ENCODE measurements around the gene PCDHGA10.
"Not testable (repeated sequence)": the region's sequence is repeated elsewhere in the genome, so short reads cannot be mapped to it uniquely, and the experiment has no call there.

Gene PCDHGA10

DNA sequence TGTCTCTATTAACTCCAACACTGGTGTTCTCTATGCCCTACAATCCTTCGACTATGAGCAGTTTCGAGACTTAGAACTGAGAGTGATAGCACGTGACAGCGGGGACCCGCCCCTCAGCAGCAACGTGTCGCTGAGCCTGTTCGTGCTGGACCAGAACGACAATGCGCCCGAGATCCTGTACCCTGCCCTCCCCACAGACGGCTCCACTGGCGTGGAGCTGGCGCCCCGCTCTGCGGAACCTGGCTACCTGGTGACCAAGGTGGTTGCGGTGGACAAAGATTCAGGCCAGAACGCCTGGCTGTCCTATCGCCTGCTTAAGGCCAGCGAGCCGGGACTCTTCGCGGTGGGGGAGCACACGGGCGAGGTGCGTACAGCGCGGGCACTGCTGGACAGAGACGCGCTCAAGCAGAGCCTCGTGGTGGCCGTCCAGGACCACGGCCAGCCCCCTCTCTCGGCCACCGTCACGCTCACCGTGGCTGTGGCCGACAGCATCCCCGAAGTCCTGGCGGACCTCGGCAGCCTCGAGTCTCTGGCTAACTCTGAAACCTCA is 10.0 kb downstream of the PCDHGA10 start:
- no peak for DNase-seq

DNA sequence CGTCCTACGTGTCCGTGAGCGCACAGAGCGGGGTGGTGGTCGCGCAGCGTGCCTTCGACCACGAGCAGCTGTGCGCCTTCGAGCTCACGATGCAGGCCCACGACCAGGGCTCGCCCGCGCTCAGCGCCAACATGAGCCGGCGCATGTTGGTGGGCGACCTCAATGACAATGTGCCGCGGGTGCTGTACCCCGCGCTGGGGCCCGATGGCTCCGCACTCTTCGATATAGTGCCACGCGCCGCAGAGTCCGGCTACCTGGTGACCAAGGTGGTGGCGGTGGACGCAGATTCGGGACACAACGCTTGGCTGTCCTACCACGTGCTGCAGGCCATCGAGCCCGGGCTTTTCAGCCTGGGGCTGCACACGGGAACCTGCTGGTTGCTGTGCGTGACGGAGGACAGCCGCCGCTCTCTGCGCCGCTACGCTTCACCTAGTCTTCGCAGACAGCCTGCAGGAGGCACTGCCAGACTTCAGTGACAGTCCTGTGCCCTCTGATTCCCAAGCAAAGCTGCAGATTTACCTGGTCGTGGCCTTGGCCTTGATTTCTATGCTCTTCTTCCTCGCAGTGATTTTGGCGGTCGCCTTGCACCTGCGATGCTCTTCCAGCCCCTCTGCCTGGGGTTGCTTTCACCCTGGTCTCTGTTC is 15.1 kb downstream of the PCDHGA10 start:
- DNase-seq, result no peak

DNA sequence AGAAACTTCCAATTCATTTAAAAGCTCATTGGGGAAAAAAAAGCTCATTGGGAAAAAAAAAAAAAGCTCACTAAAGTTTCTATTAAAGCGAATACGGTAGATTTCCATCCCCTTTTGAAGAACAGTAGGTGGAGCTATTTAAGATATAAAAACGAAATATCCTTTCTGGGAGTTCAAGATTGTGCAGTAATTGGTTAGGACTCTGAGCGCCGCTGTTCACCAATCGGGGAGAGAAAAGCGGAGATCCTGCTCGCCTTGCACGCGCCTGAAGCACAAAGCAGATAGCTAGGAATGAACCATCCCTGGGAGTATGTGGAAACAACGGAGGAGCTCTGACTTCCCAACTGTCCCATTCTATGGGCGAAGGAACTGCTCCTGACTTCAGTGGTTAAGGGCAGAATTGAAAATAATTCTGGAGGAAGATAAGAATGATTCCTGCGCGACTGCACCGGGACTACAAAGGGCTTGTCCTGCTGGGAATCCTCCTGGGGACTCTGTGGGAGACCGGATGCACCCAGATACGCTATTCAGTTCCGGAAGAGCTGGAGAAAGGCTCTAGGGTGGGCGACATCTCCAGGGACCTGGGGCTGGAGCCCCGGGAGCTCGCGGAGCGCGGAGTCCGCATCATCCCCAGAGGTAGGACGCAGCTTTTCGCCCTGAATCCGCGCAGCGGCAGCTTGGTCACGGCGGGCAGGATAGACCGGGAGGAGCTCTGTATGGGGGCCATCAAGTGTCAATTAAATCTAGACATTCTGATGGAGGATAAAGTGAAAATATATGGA is 17.7 kb downstream of the PCDHGA10 start, which contains the start of gene PCDHGA12:
TSS of gene PCDHGA12 (plus strand) at position 176 of the 782 bp plus-strand sequence. CDS start at position 429, 253 bp downstream.
- no peak for DNase-seq

DNA sequence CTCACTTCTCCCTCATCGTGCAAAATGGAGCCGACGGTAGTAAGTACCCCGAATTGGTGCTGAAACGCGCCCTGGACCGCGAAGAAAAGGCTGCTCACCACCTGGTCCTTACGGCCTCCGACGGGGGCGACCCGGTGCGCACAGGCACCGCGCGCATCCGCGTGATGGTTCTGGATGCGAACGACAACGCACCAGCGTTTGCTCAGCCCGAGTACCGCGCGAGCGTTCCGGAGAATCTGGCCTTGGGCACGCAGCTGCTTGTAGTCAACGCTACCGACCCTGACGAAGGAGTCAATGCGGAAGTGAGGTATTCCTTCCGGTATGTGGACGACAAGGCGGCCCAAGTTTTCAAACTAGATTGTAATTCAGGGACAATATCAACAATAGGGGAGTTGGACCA is 18.5 kb downstream of the PCDHGA10 start:
- DNase-seq, result no peak

DNA sequence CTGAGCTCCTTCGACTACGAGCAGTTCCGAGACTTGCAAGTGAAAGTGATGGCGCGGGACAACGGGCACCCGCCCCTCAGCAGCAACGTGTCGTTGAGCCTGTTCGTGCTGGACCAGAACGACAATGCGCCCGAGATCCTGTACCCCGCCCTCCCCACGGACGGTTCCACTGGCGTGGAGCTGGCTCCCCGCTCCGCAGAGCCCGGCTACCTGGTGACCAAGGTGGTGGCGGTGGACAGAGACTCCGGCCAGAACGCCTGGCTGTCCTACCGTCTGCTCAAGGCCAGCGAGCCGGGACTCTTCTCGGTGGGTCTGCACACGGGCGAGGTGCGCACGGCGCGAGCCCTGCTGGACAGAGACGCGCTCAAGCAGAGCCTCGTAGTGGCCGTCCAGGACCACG is 19.5 kb downstream of the PCDHGA10 start:
- DNase-seq, result not testable (repeated sequence)

DNA sequence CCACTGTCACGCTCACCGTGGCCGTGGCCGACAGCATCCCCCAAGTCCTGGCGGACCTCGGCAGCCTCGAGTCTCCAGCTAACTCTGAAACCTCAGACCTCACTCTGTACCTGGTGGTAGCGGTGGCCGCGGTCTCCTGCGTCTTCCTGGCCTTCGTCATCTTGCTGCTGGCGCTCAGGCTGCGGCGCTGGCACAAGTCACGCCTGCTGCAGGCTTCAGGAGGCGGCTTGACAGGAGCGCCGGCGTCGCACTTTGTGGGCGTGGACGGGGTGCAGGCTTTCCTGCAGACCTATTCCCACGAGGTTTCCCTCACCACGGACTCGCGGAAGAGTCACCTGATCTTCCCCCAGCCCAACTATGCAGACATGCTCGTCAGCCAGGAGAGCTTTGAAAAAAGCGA is 19.9 kb downstream of the PCDHGA10 start:
- not testable (repeated sequence) for DNase-seq

DNA sequence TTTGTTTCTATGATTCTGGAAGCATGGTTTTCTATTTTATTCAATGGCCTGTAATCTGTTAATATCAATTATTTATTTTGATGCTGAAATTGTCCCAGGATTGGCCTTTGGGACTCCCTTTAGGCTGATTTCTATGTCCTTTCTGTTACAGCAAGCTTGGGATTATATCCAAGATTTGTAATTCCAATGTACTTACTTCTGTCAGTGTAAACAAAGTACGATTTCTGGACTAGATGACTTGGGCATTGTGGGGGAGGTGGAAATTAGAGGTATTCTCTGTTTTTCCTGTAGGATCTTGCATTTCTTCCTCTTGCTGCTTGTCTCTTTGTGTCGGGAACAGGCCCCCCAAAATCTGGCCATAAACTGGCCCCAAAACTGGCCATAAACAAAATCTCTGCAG is 21.2 kb downstream of the PCDHGA10 start:
- no peak for DNase-seq

DNA sequence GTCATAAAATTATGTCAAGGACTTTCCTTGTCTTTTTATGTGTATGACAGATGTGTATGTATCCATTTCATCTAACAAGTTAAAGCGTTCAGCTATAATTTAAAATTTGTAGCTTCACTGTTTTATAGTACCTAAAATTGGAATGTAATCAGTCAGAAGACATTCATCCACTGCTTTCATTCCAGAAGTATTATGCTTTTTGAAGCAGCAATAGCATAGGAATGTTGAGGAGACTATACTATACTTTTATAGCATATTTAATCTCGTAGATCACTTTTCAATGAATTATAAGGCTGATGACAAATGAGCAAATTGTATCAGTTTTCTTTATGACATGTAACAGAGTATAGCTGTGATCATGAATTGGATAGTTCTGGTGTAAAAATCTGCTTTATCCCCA is 24.4 kb downstream of the PCDHGA10 start:
- DNase-seq, result no peak

DNA sequence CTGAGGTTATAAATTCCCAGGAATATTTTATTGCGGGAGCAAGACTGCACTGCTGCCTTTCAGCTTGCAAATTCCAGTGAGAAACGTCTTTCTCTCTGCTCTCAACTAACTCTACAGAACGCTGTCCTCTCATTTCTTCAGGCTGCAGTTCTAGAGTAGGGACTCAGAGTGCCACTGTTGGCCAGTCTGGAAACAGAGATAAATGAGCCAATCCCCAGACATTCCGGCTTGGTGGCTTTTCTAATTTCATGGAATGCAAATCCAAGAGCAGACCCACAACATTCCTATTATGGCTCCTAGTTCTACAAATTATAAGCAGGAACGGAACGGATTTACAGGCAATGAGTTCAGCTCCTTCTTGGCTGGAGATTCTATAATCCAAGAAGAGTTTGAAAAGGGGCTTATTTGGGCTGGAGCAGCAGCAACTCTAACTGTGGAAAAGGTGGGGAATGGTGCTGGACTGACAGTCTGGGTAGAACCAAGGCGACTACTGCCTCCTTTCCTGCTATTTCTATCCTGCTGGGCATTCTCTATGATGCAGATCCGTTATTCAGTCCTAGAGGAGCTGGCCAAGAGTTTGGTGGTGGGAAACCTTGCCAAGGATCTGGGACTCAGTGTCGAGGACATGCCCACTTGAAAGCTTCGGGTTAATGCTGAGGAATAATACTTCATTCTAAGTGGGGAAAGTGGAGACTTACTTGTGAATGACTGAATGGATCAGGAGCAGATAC is 26.8 kb downstream of the PCDHGA10 start:
- no peak for DNase-seq

DNA sequence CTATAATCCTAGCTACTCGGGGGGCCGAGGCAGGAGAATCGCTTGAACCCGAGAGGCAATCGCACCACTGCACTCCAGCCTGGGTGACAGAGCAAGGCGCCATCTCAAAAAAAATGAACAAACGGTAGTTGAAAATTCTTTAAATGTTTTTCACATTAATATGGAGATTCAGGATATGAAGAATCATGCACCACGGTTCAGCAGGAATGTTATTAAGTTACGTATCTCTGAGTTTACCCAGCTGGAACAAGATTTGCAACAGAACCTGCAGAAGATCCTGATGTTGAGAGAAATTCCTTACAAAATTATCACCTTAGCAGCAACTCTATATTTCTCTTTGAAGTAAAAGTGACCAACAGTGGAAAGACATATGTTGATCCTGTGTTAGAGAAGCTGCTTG is 27.6 kb downstream of the PCDHGA10 start:
- no peak for DNase-seq

DNA sequence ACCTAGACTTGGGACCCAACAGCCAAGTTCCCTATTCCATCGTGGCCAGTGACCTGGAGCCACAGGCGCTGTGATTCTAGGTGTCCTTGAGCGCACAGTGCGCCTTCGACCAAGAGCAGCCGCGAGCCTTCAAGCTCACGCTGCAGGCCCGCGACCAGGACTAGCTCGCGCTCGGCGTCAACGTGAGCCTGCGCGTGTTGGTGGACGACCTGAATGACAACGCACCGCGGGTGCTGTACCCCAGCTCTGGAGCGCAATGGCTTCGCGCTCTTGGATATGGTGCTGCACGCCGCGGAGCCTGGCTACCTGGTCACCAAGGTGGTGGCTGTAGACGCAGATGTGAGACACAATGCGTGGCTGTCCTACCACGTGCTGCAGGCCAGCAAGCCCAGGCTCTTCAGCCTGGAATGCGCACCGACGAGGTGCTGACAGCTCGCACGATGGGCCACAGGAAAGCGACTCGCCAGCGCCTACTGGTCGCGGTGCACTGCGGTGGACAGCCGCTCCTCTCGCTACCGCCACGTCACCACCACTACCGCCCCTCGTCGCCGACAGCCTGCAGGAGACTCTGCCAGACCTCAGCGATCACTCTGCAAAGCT is 28.9 kb downstream of the PCDHGA10 start:
- no peak for DNase-seq

DNA sequence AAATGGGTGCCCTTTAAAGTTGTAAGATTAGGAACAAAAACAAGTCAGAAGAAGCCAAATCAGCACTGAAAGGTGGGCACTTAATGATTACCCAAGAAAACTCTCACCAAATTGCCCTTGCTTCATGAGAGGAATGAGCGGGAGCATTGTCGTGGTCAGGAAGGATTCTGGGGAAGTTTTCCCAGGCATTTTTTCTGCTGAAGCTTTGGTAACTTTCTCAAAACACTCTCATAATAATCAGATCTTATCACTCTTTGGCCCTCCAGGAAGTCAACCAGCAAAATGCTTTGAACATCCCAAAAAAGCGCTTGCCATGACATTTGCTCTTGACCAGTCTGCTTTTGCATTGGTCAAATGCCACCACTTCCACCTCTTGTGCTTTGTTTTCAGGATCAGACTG is 52.6 kb downstream of the PCDHGA10 start:
- no peak for DNase-seq

All from activated CD4-positive, CD25-positive, alpha-beta regulatory T cell treated with anti-CD3 and anti-CD28 coated beads, Interleukin-2, amount 50 U/mL, for 72 hours (primary cell).